AG10803 (cell line): ENCODE measurements around the gene BLOC1S3.

ENCODE experiments used
- DNase-seq: peaks from one replicate; pipeline ENCODE4 v3.0.0; 2010; ENCODE audit warnings: low read depth
- H3K4me3 ChIP-seq: 2 replicates; pipeline ENCODE4 v1.5.1; 2011; ENCODE audit warnings: mild to moderate bottlenecking, low read length, control low read depth
- CTCF ChIP-seq: conservative IDR thresholded peaks from 2 replicates; pipeline ENCODE4 v1.5.1; 2011; ENCODE audit warnings: mild to moderate bottlenecking, low read length, control low read depth, inconsistent platforms

BLOC1S3 gene

GRCh38 chr19:45205810-45206209 lies 27.2 kb downstream of the BLOC1S3 start:
- no peak for TF ChIP-seq CTCF
- no peak for DNase-seq
- no peak overlapping the region for H3K4me3 ChIP-seq

- no peak overlapping the region for H3K4me3 ChIP-seq
- no peak for TF ChIP-seq CTCF
- no peak for DNase-seq
Observed at GRCh38 chr19:45206328-45206727, 27.7 kb downstream of the BLOC1S3 start.

GRCh38 chr19:45211751-45212381 lies 33.3 kb downstream of the BLOC1S3 start:
- no peak overlapping the region for H3K4me3 ChIP-seq
- DNase-seq: no peak
- no peak for TF ChIP-seq CTCF

GRCh38 chr19:45213031-45213430 lies 34.4 kb downstream of the BLOC1S3 start:
- no peak for TF ChIP-seq CTCF
- H3K4me3 ChIP-seq: no peak overlapping the region
- DNase-seq: no peak

- no peak overlapping the region for H3K4me3 ChIP-seq
- no peak for DNase-seq
- no peak for TF ChIP-seq CTCF
Observed at GRCh38 chr19:45215391-45216191, 37.0 kb downstream of the BLOC1S3 start.

GRCh38 chr19:45216667-45217066 lies 38.1 kb downstream of the BLOC1S3 start:
- no peak overlapping the region for H3K4me3 ChIP-seq
- no peak for TF ChIP-seq CTCF
- DNase-seq: no peak
